Measurements from ENCODE around the gene TMIGD1. TPM values are rescaled to one million over a fixed set of nuclear protein-coding genes. Genes with fewer than 3 reads are reported as not detected.

TMIGD1 gene
- total RNA-seq, 1 experiment from 2014 or later = not detected

GRCh38 chr17:30346221-30346795 lies 12.5 kb upstream of the TMIGD1 start:
- POLR2A ChIA-PET = interaction anchor here (1.4 kb wide), 1 partner anchor 8 kb away, joined by 3 read pairs; no protein-coding TSS in a partner anchor
- H3K9ac ChIP-seq (ENCODE audit: low read length) = no peak overlapping the region

More at GRCh38 chr17:30346221-30346795, 12.5 kb upstream of the TMIGD1 start:
- no peak overlapping the region for H3K4me2 ChIP-seq (ENCODE audit: low read length)
- ATAC-seq (no peak), DNase-seq (ENCODE audit: low read depth, low spot score) (no peak)
- H2AFZ ChIP-seq (ENCODE audit: low read depth, low read length, poor library complexity, severe bottlenecking) = peak overlapping the region; percentile 76
- intact Hi-C loops (cut with micrococcal nuclease) = no loop called here
- no peaks in the 10 kb centered on the region for H3K9me3 ChIP-seq (ENCODE audit: control insufficient read depth in 1 of 2, insufficient read depth in 1 of 2, low read depth in 1 of 2, low read length in 2 of 2)
- no peak for TF ChIP-seq CTCF (IDR thresholded peaks at IDR 0.05 in 2 of 3, conservative IDR thresholded peaks at IDR 0.05 in 1 of 3; ENCODE audit: borderline replicate concordance in 1 of 3, insufficient read depth in 1 of 3, low read depth in 2 of 3, low read length in 2 of 3)
- TF ChIP-seq ZFX (IDR thresholded peaks at IDR 0.05) = no peak
- no peak for TF ChIP-seq MAX (IDR thresholded peaks at IDR 0.05)
- no peak for TF ChIP-seq EZH2phosphoT487 (IDR thresholded peaks at IDR 0.05; ENCODE audit: borderline replicate concordance)
- no peak for TF ChIP-seq JUND (IDR thresholded peaks at IDR 0.05)
- no peak for TF ChIP-seq SIN3A (IDR thresholded peaks at IDR 0.05; ENCODE audit: low read depth)
- TF ChIP-seq EGR1 (IDR thresholded peaks at IDR 0.05; ENCODE audit: low read depth) = no peak
- TF ChIP-seq CEBPB (IDR thresholded peaks at IDR 0.05; ENCODE audit: low read depth) = no peak
- no peak for TF ChIP-seq ATF3 (IDR thresholded peaks at IDR 0.05)
- no peak for TF ChIP-seq ZBTB33 (IDR thresholded peaks at IDR 0.05; ENCODE audit: extremely low read depth, insufficient replicate concordance, low read length)
- no peak for TF ChIP-seq FOSL1 (IDR thresholded peaks at IDR 0.05; ENCODE audit: low read depth)
- no peak for TF ChIP-seq SP1 (IDR thresholded peaks at IDR 0.05; ENCODE audit: low read depth)
- no peak for TF ChIP-seq REST (IDR thresholded peaks at IDR 0.05; ENCODE audit: low read depth)
- no peak for TF ChIP-seq RAD21 (IDR thresholded peaks at IDR 0.05; ENCODE audit: low read depth)
- TF ChIP-seq ZNF274 (IDR thresholded peaks at IDR 0.05; ENCODE audit: low read depth, low read length) = no peak
- no peak for TF ChIP-seq POLR2A (IDR thresholded peaks at IDR 0.05; ENCODE audit: borderline replicate concordance, extremely low read depth, insufficient read depth, insufficient read length)
- TF ChIP-seq CBX3 (IDR thresholded peaks at IDR 0.05; ENCODE audit: low read depth) = no peak
- no peak for TF ChIP-seq YY1 (IDR thresholded peaks at IDR 0.05; ENCODE audit: extremely low read depth, insufficient replicate concordance, low read depth, low read length)
- TF ChIP-seq TCF7L2 (IDR thresholded peaks at IDR 0.05; ENCODE audit: borderline replicate concordance, extremely low read depth, insufficient read depth, insufficient read length) = no peak
- TF ChIP-seq ELF1 (IDR thresholded peaks at IDR 0.05; ENCODE audit: borderline replicate concordance, low read depth) = no peak
- RAD21 ChIA-PET (ENCODE audit: low non-redundant PET in 1 of 2, low total read pairs in 2 of 2, uncharacterized antibody in 2 of 2, unreplicated experiment in 2 of 2) = interaction anchor here in 1 of 2 experiments (1.7 kb wide), 1 partner anchor 10 kb away, joined by 5 read pairs; no protein-coding TSS in a partner anchor
- H3K4me3 ChIP-seq (replicated peaks in 1 of 2; ENCODE audit: low read depth in 1 of 2, low read length in 2 of 2) = no peak overlapping the region
- no peaks in the 10 kb centered on the region for H4K20me1 ChIP-seq (ENCODE audit: insufficient read depth)
- CTCF ChIA-PET = no interaction called here
- no peak overlapping the region for H3K27ac ChIP-seq (ENCODE audit: low read depth, low read length)
- H3K79me2 ChIP-seq (ENCODE audit: insufficient read depth, low read length) = no peaks in the 10 kb centered on the region
- H3K4me1 ChIP-seq (ENCODE audit: control insufficient read depth in 1 of 2, insufficient read depth in 2 of 2, low read length in 2 of 2) = peaks cover 9% of the 10 kb centered on the region in 2 experiments; a peak in 3 of 4 replicates
- no peaks in the 10 kb centered on the region for H3K9me2 ChIP-seq (ENCODE audit: insufficient read depth)
- no TSS peak for BruUV-seq (replicated peaks)
- H3K36me3 ChIP-seq (ENCODE audit: control insufficient read depth in 1 of 2, insufficient read depth in 2 of 2, low read length in 2 of 2) = no peaks in the 10 kb centered on the region
- no peaks in the 10 kb centered on the region for H3K27me3 ChIP-seq (ENCODE audit: insufficient read depth, low read length)
